Stimulated activated CD8-positive, alpha-beta memory T cell treated with anti-CD3 and anti-CD28 coated beads, Interleukin-15, amount 100 ng/mL, for 4 hours (primary cell): ENCODE data around the gene PGGHG.
"Not testable (repeated sequence)": the region's sequence is repeated elsewhere in the genome, so short reads cannot be mapped to it uniquely, and the experiment has no call there.

Experiments
- DNase-seq, 2 donors: peaks; one replicate each; pipeline ENCODE4 v3.0.0-alpha.2; 2020; ENCODE audit warnings: low read depth in 2 of 2

The PGGHG gene

DNA sequence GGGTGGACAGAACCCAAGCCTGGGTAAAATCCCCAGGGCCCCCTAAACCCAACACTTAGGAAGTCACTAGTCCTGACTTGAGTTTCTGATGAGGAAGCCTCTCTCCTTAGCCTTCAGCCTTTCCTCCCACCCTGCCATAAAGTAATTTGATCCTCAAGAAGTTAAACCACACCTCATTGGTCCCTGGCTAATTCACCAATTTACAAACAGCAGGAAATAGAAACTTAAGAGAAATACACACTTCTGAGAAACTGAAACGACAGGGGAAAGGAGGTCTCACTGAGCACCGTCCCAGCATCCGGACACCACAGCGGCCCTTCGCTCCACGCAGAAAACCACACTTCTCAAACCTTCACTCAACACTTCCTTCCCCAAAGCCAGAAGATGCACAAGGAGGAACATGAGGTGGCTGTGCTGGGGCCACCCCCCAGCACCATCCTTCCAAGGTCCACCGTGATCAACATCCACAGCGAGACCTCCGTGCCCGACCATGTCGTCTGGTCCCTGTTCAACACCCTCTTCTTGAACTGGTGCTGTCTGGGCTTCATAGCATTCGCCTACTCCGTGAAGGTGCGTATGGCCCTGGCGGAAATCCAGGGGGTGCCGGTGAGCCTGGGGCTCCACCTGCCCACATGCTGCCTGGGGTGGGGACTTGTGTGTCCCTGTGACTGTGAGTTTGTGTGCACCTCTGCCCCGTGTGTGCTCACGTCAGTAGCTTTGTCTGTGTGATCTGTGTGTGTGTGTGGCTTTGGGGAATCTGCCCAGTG lies 25.0 kb downstream of the PGGHG start, which contains the start of gene IFITM1:
Gene IFITM1 (plus strand): TSS at position 254 of the 767 bp plus-strand sequence. CDS start 131 bp downstream, at position 385.
- no peak for DNase-seq

DNA sequence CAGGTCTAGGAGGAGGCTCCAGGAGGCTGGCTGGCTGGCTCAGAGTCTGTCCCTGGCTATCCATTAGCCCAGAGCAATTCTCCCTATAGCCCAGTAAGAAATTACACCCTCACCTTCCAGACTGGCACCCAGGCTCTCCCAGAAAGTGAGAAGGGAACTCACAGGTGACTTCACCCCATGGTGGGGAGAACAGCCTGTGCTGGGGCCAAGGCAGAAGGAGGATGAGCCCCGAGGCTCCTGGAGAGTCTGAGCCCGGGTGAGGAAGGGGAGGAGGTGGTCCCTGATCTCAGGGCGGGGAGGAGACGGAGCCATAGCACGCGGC lies 25.6 kb downstream of the PGGHG start:
- not testable (repeated sequence) for DNase-seq

DNA sequence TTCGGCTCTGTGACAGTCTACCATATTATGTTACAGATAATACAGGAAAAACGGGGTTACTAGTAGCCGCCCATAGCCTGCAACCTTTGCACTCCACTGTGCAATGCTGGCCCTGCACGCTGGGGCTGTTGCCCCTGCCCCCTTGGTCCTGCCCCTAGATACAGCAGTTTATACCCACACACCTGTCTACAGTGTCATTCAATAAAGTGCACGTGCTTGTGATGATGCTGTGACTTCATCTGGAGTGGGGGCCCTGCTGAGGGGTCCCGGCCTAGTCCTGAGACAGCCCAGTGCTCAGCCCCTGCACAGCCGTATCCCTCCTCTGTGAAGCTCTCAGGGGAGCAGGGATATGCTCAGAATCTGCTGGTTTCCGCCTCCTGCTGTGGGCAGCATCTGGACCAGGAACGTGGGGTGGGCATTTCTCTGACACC lies 26.1 kb downstream of the PGGHG start:
- no peak for DNase-seq

DNA sequence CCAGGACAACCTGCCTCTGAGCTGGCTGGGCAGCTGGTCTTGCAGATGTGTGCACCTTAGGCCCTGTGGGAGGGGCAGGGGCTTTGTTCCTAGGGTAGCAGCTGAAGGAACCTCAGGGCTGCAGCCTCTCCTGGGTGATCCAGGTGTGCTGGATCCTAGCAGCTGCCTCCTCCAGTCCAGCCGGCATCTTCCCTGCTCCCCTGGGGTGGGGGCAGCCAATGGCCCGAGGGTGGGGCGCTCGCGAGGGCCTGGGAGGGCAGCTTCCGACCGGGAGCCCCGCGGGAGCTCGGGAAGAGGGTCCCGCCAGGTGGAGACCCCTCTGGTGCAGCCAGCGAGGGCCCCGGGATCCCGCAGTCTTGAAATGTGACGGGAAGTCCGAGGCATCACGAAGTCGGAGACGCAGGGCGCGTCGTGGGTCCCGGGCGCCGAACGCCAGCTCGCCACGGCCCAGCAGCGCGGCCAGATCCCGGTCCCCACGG lies 26.6 kb downstream of the PGGHG start:
- DNase-seq, result no peak

DNA sequence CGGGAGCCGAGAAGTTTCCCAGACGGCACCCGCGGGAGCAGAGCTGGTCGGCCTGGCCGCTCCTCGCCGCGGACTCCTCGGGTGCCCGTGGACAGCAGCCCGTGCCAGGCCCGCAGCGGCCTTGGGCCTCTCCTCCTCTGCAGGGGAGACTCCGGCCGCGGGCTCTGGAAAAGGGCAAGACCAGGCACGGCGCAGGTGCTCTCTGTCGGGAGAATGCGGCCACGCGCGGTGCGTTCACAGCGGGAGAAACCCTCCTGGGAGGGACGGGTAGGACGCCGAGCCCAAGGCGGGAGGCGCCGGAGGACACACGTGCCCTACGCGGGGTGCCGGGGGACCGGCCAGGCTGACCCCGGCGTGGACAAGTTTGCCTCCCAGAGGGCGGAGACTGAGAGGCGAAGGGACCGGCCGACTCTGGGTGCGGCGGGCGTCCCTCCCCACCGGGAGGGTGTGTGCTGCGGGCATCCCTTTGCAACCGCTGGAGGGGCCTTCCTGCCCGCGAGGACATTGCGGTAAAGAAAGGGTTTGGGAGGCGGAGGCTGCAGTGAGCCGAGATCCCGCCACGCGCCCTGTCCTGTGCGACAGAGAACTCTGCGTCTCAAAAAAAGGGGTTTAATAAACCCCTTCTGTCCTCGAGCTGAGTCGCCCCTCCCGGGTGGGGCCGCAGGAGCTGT lies 27.2 kb downstream of the PGGHG start:
- DNase-seq, result no peak

DNA sequence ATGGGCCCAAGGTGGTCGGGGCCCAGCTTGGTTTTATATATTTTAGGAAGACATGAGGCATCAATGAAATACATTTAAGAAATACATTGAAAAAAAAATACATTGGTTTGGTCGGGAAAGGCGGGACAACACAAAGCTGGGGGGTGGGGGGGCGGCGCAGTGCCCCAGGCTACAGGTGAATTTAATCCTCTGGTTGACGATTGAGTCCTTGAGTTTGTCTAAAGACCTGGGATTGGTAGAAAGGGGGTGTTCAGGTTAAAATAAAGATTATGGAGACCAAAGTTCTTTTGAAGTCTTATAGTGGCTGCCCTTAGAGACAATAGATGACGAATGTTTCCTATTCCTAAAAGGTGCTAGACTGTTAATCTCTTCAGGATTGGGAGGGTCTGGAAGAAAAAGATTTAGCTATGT lies 28.0 kb downstream of the PGGHG start:
- DNase-seq, result no peak

DNA sequence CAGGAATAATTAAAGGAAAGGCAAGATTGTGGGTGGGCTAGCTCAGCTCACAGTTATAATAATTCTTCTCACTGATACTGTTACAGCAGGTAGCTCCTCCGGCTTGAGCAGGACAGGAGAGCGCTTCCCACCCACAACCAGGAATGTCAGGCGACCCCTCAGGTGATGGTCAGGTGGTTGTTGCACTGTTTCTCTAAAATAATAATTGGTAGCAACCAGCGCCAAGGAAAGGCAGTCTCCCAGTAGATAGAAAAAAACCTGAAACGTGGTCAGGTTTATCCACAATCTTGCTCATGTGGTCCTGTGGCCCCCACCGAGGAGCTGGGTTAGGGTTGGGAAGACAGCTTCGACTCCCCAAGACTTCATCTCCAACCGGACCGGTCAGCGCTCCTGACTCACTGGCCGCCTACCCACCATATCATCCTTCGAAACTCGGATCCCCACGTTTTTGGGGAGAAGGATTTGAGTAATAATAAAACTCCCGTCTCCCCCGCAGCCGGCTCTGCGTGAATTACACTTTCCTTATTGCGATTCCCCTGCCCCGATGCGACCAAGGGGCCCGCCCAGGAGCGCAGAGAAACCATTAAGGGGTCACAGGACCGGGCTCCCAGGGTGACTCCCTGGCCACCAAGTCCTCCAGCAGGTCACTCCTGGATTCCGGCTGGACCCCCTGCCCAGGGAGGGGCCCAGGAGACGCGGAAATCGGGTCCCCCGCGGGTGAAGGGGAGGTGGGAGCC lies 28.9 kb downstream of the PGGHG start:
- DNase-seq, result not testable (repeated sequence)

DNA sequence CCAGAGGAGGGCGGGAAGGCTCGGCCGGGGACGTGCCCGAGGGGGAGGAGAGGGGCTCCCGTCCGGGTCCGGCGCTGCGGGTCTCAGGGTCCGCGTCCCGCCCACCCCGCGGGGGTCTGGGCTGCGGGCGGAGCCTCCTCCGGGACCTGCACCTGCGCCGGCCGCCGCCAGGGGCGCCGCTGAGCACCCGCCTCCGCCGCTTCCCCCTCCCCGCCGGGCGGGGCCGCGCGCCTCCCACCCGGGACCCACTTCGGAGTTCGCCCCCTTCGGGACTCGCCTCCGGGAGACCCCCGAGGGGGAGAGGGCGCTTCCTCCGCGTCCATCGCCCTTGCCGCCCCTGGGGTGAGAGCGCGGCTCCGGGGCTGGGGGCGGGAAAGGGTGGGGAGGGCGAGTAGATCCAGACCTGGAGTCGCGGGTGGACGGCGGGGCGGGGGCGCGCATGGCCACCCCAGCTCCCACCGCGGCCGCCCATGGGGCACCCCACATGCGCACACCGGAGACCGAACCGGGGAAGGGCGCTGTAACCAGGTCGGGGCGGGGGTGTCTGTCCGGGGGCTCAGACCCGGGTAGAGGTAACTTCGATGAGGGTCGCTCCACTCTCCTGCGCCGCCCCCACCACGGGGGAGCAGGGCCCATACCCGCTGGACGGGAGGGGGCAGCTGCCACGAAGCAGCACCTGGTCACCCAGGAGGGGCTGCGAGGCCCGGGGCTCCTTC lies 29.6 kb downstream of the PGGHG start:
- DNase-seq, result not testable (repeated sequence)

DNA sequence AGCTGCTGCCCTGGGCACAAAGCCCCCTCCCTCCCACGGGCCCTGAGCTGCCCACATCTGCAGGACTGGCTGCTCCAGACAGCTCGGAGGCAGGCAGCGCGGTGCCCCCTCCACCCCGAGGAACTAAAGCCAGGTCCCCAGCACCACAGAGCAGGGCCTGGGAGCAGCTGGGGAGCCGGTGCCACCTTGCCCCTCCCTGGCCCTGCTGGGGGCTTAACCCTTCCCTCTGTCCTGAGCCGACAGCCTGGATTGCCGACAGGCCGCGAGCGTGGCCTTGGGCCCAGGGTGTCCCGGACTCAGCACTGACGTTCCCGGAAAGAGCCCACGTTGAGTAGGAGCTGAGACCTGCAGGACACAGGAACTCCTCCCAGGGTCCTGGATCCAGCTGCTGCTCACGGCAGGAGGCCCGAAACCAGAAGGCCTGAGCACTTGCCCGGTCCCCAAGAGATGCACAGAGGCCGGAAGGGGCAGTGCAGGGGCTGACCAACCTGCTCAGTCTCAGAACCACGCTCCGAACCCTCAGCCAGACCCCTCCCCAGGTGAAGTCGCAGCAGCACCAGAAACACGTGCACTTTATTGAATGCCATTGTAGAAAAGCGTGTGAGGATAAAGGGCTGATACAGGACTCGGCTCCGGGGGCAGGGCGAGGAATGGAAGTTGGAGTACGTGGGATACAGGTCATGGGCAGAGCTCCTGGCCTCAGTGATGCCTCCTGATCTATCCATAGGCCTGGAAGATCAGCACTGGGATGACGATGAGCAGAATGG lies 30.4 kb downstream of the PGGHG start:
- DNase-seq, result not testable (repeated sequence)

DNA sequence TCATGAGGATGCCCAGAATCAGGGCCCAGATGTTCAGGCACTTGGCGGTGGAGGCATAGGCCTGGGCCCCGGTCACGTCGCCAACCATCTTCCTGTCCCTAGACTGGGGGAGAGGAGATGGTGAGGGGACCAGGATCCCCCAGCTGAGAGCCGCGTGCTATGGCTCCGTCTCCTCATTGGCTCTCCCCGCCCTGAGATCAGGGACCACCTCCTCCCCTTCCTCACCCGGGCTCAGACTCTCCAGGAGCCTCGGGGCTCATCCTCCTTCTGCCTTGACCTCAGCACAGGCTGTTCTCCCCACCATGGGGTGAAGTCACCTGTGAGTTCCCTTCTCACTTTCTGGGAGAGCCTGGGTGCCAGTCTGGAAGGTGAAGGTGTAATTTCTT lies 31.0 kb downstream of the PGGHG start:
- not testable (repeated sequence) for DNase-seq

DNA sequence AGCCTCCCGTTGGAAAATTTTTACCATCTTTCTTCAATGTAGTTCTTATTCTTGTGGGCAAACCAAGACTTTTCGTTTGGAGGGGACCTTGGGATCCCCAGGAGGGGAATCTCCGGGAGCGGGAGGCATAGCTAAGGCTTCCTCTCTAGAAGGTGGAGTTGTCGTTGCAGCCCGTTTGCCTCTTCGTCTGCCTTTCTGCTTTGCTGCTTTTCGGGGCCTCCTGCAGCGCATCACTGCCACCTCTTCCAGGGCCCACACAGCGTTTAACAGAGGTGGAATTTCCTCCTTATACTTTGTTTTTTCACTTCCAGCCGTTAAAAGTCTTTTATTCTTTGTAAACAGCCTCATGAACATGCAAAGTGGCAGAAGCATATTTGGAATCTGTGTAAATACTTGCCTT lies 35.2 kb downstream of the PGGHG start:
- no peak for DNase-seq

DNA sequence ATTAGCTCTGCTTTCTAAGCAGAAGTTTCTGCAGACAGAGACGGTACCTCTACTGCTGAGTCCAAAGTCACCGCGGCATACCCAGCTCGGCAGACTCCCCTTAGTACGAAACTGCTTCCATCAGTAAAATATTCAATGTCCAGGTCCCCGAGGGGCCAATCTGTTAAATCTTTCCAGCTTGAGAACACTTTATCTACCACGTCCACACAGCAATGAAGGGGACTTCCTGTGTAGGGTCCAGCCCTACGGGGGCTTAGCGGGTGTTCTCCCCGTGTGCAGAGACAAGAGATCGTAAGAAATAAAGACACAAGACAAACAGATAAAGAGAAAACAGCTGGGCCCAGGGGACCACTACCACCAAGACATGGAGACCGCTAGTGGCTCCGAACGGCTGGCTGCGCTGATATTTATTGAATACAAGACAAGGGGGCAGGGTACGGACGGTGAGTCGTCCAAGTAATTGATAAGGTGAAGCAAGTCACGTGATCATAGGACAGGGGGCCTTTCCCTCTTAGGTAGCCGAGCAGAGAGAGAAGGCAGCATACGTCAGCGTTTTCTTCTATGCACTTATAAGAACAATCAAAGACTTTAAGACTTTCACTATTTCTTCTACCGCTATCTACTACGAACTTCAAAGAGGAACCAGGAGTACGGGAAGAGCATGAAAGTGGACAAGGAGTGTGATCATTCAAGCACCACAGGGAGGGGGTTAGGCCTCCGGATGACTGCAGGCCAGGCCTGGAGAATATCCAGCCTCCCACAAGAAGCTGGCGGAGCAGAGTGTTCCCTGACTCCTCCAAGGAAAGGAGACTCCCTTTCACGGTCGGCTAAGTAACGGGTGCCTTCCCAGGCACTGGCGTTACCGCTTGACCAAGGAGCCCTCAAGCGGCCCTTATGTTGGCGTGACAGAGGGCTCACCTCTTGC lies 35.9 kb downstream of the PGGHG start:
- DNase-seq, result not testable (repeated sequence)

DNA sequence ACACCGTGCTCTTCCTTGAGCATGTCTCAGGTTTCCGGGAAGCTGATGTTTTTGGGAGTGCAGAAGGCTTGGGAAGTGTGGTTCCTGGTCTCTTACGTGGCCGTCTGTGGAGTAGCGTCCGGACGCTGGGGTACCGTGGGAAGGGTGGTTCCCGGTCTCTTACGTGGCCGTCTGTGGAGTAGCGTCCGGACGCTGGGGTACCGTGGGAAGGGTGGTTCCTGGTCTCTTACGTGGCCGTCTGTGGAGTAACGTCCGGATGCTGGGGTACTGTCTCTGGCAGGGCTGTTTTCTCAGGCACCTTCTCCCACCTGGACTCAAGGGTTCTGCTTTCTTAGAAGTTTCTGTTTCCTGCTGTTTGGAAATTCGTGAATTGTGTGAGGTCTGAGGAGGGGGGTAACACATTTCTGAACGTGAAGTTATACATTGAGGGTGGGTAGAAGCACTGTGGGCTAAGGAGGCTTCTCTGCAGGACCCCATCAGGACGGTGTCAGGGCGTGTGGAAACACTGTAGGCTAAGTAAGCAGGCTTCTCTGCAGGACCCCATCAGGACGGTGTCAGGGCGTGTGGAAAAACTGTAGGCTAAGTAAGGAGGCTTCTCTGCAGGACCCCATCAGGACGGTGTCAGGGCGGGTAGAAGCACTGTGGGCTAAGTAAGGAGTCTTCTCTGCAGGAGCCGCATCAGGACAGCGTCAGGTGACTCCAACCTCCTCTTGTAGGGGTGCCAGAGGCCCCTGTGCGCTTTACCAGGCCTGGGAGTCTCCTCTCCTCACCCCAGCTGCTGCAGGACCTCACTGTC lies 37.1 kb downstream of the PGGHG start:
- DNase-seq, result no peak

DNA sequence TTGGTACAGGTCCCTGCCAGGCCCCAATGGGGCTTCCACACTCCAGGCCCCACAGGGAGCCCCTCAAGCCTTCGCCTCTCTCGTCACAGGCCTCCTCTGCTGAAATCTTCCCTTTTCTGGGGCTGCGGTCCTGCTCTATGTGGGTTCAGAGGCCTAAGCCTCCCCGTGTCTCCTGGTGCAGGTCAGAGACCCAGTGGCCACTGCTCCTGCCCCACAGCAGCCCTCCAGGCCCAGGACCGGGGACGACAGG lies 37.6 kb downstream of the PGGHG start:
- no peak for DNase-seq

DNA sequence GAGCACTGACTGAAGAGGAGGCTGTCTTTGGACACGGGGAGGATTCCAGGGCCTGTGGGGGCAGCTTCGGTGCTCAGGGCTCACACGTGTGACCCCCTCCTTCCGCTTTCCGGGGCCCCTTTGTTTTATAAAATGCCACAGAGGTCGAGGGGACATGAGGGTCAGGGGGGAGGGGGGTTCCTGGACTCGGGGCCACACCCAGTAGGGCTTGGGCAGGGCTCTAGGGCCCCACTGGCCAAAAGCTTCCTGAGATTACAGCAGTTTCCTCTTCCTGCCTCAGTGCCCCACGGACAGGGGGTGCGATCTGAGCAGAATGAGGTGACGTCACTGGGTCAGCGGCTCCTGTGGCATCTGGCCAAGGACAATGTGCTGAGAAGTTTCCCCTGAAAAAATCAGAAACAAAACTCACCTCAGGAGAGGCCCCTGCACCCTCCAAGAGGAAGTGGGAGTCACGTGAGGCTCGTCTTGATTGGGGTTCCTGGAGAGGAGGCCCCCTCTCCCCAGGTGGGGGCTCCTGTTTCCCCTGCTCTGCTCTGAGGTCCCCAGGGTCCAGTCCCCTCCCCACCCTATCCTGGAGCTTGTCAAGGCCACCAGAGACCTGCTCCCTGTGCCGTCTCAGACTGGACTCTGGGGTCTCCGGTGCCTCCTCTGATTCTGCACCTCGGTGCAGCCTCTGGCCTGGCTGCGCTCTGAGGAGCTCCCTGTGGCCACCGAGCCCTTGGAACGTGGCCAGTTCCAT lies 38.1 kb downstream of the PGGHG start:
- no peak for DNase-seq

DNA sequence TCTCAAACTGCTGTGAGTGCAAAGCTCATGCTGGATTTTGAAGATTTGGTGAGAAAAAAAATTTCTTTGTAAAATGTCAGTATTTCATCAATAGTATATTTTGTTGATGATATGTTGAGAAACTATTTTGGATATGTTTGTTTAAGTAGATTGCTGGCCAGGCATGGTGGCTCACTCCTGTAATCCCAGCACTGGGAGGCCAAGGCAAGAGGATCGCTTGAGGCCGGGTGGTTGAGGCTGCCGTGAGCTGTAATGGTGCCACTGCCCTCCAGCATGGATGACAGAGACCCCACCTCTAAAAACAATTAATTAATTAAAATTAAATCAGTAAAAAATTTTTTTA lies 38.6 kb downstream of the PGGHG start:
- no peak for DNase-seq

DNA sequence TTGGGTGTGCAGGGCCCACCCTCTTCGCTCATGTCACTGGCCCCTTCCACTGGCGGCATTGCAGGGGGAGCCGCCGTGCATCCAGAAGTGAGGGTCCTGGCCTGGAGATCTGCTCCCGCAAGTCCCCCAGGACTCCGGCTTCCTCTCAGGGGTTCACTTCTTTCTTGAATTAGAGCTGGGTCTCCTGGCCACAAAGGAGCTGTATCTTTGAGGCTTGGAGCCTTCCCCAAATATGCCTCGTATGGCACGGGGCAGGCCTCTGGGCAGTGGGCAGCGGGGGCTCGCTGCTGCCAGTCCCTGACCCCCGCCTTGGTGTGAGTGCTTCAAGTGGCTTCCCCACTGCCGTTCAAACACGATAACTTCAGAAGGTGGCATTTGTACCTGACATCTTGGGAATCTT lies 39.1 kb downstream of the PGGHG start:
- DNase-seq, result no peak

DNA sequence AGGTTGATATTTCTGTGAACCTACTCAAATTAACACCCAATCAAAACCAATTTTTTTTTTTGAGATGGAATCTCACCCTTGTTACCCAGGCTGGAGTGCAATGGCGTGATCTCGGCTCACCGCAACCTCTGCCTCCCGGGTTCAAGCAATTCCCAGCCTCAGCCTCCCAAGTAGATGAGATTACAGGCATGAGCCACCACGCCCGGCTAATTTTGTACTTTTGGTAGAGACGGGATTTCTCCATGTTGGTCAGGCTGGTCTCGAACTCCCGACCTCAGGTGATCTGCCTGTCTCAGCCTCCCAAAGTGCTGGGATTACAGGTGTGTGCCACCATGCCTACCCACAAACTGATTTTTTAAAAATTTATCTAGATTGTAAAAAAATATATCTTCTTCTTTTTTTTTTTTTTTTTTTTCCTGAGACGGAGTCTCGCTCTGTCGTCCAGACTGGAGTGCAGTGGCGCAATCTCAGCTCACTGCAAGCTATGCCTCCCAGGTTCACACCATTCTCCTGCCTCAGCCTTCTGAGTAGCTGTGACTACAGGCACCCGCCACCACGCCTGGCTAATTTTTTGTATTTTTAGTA lies 39.7 kb downstream of the PGGHG start:
- not testable (repeated sequence) for DNase-seq

DNA sequence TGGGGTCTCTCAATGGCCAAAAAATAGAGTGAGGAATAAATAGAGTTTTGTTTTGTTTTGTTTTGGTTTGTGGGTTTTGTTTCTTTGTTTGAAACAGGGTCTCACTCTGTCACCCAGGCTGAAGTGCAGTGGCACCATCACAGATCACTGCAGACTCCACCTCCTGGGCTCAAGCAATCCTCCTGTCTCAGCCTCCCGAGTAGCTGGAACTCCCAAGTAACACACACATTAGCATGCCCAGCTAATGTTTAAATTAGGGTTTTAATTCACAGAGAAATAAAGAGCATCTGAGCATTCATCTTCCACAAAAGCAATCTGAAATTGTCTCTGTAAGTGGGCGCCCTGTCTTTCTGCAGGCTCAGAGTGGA lies 40.9 kb downstream of the PGGHG start:
- DNase-seq, result no peak
